NB4 (cell line): ENCODE measurements around the gene DENND10.

Experiments
- CTCF ChIP-seq: IDR thresholded peaks from one replicate; pipeline ENCODE4 v1.5.1; 2012; ENCODE audit warnings: low read depth, low read length
- MAX ChIP-seq: IDR thresholded peaks from 2 replicates; pipeline ENCODE4 v1.6.1; 2011; ENCODE audit warnings: low read depth, low read length
- POLR2A ChIP-seq: IDR thresholded peaks from 2 replicates; pipeline ENCODE4 v1.6.1; 2011; ENCODE audit warnings: mild to moderate bottlenecking; ENCODE audit not compliant: insufficient read length; ENCODE audit errors: extremely low read depth

DNA sequence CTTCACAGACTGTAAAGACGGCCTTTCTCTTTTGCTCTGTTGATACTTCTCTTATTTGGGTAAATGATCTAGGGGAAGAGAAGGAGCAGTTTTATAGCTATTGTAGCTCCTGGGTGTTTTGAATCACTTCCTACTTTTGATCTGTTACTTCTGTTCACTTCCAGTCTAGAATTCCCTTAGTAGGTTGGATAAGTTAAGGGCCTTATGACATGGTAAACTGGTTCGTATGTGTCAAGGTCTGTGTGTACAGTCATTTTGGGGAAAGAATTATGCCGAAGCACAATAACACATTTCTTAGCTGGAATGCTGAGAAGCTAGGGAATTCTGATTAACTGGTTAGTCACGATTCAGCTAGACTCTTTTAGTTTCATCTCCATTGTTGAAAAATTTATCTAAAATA is 8.1 kb downstream of the DENND10 start:
- TF ChIP-seq CTCF: no peak
- no peak for TF ChIP-seq MAX
- no peak for TF ChIP-seq POLR2A
